Testis (tissue), 3 donors: ENCODE measurements around the gene GP1BB. TPM values are rescaled to one million over a fixed set of nuclear protein-coding genes. Genes with fewer than 3 reads are reported as not detected.

Experiments
- DNase-seq: peaks from one replicate; pipeline ENCODE4 v3.0.0-alpha.2; 2019
- H3K27ac ChIP-seq, 2 donors: fragments of 200-600 bp; sonication (generic); one replicate each; pipeline ENCODE4 v1.5.1; 2019
- H3K27me3 ChIP-seq: fragments of 200-600 bp; sonication (generic); one replicate; pipeline ENCODE4 v1.5.1; 2019
- H3K36me3 ChIP-seq: fragments of 200-600 bp; sonication (generic); one replicate; pipeline ENCODE4 v1.5.1; 2017; ENCODE audit warnings: low read depth; ENCODE audit errors: missing control alignments
- H3K4me1 ChIP-seq: fragments of 200-600 bp; sonication (generic); one replicate; pipeline ENCODE4 v1.5.1; 2019
- H3K4me3 ChIP-seq, 2 donors: fragments of 200-600 bp; sonication (generic); one replicate each; pipeline ENCODE4 v1.5.1; 2017 to 2019
- H3K9me3 ChIP-seq: fragments of 200-600 bp; sonication (generic); one replicate; pipeline ENCODE4 v1.5.1; 2017
- POLR2A ChIP-seq: fragments of 450-650 bp; IDR thresholded peaks from one replicate; pipeline ENCODE4 v1.6.1; 2017; ENCODE audit warnings: antibody characterized with exemption, mild to moderate bottlenecking, moderate library complexity
- WGBS, 2 donors: methylation state at CpG; one replicate each; pipeline ENCODE4 v1.1.5; 2018; 5-methylcytosine and 5-hydroxymethylcytosine counted together
- intact Hi-C: fragments of 100-400 bp; cut with DNase I; formaldehyde crosslinking; loops from one replicate; pipeline ENCODE4 v1.15.1; 2023; ENCODE audit warnings: low total_unique reads
- polyA plus RNA-seq: library from polyadenylated mRNA; stranded (reverse); fragments of 350-450 nt; fragmentation: Illumina TruSeq; extraction: RNeasy Lipid Tissue Mini Kit (QIAGEN cat#74804); gene quantifications from one replicate; pipeline ENCODE4 v1.2.3, GENCODE V29; 2014; ENCODE audit warnings: low read depth, low replicate concordance; ENCODE audit not compliant: insufficient read depth
- total RNA-seq, 2 donors: library from RNA; depleted of rRNA; stranded (reverse); fragments of >200 nt; gene quantifications; one replicate each; pipeline ENCODE4 v1.2.3, GENCODE V29; 2016
- TF ChIP-seq, protein P1 (sequence below), 3 experiments: fragments of 450-650 bp in 2 of 3; fragments of 200-600 bp in 1 of 3; sonication (generic) in 1 of 3; IDR thresholded peaks; one replicate each; pipeline ENCODE4 v1.5.1; 2016 to 2019; ENCODE audit warnings: antibody characterized with exemption in 3 of 3, mild to moderate bottlenecking in 2 of 3, moderate library complexity in 1 of 3

The GP1BB gene
- total and polyA plus RNA-seq, 3 donors from 2014 or later: 28.0 to 65.1 TPM; not detected in 1

DNA sequence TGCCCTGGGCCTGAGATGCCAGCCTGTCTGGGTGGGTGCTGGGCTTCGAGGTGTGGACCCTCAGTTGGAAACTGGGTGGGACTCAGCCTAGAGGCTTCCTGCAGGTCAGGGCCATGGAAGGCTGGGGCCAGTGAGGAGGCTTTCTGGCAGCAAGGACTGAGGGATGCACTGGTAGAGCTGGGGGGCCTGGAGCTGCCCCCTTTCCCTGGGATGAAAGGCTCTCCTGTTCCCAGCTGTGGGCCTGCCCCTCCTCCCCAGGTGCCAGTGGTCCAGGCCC lies 6.6 kb upstream of the GP1BB start:
- no peaks in the 10 kb centered on the region for H3K27me3 ChIP-seq
- H3K36me3 ChIP-seq: no peaks in the 10 kb centered on the region
- no peak for DNase-seq
- intact Hi-C loops: no loop called here
- 100% methylated on average over 1 of the region's 1 CpG; no CpG with 5 or more reads in 1 of the 2 donors for WGBS, 2 donors
- H3K9me3 ChIP-seq: no peaks in the 10 kb centered on the region
- H3K27ac ChIP-seq: no peak overlapping the region
- no peak overlapping the region for H3K4me3 ChIP-seq
- peaks cover 27% of the 10 kb centered on the region for H3K4me1 ChIP-seq
- TF ChIP-seq, protein P1, sequence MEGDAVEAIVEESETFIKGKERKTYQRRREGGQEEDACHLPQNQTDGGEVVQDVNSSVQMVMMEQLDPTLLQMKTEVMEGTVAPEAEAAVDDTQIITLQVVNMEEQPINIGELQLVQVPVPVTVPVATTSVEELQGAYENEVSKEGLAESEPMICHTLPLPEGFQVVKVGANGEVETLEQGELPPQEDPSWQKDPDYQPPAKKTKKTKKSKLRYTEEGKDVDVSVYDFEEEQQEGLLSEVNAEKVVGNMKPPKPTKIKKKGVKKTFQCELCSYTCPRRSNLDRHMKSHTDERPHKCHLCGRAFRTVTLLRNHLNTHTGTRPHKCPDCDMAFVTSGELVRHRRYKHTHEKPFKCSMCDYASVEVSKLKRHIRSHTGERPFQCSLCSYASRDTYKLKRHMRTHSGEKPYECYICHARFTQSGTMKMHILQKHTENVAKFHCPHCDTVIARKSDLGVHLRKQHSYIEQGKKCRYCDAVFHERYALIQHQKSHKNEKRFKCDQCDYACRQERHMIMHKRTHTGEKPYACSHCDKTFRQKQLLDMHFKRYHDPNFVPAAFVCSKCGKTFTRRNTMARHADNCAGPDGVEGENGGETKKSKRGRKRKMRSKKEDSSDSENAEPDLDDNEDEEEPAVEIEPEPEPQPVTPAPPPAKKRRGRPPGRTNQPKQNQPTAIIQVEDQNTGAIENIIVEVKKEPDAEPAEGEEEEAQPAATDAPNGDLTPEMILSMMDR (IDR thresholded peaks at IDR 0.05): no peak
- no peak for TF ChIP-seq POLR2A

DNA sequence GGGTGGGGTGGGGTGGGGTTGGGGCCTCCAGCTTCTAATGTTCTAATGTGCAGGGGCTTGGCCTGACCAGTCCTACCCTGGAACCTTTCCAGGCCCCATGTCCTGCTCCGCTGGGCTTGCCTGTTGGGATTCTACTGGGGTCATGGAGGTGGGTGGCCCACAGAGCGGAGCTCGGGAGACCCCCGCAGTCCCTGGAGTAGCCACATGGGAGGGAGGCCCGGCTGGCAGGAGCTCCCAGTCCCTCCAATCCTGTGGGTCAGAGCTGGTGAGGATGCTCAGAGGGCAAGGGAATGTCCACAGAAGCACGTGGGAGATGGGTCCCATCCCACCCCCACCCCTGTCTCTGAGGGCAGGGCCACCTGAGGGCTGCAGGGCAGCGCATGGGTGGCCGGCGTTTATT lies 6.2 kb upstream of the GP1BB start:
- H3K4me1 ChIP-seq: peaks cover 27% of the 10 kb centered on the region
- H3K36me3 ChIP-seq: no peaks in the 10 kb centered on the region
- H3K9me3 ChIP-seq: no peaks in the 10 kb centered on the region
- intact Hi-C loops: no loop called here
- H3K27me3 ChIP-seq: no peaks in the 10 kb centered on the region
- no peak overlapping the region for H3K27ac ChIP-seq
- WGBS, 2 donors: 40 to 68% methylated on average over 1 to 9 of the region's 9 CpGs
- peak overlapping the region; percentile 67 to 84 for H3K4me3 ChIP-seq
- DNase-seq: no peak
- TF ChIP-seq, protein P1 (IDR thresholded peaks at IDR 0.05): no peak
- TF ChIP-seq POLR2A: no peak

DNA sequence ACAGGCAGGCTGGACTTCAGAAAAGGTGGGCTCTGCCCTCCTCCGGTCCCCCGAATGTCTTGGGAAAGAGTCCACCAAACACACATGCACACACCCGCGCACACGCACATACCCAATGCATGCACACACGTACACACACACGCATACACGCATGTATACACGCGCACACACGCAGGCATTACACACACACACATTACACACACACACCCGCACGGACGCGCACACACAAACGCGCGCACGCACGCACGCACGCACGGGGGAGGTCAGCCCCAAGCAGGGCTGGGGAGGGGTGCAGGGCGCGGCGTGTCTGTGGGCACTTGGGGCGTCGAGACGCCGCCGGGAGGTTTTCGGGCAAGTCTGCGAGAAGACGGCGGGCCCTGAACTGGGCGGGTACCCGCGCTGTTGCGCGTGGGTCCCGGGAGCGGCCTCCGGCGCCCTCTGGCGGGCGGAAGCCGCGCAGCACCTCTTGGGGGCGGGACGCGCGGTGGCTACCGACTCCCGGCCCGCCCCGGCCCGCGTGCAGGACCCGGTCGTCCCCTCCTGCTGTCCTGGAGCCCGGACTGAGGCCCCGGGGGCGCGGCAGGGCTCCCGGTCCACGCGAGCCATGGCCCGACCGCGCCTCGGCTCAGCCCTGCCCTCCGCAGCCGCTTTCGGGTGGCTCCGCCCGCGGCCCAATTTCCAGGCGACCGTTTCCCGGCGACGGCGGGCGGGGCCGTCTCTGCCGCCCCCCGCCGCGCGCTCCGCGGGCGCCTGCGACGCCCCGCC lies 5.5 kb upstream of the GP1BB start:
- WGBS, 2 donors: 3 to 5% methylated on average over 49 to 96 of the region's 96 CpGs
- DNase-seq: peak; percentile 84
- no peaks in the 10 kb centered on the region for H3K36me3 ChIP-seq
- peaks cover 27% of the 10 kb centered on the region for H3K4me1 ChIP-seq
- intact Hi-C loops: no loop called here
- H3K27me3 ChIP-seq: no peaks in the 10 kb centered on the region
- H3K4me3 ChIP-seq: peak overlapping the region; percentile 67 to 84
- H3K27ac ChIP-seq: peak overlapping the region in 1 of 2 donors; percentile 79
- TF ChIP-seq, protein P1 (IDR thresholded peaks at IDR 0.05): peak; percentile 94 to 96 (median 95)
- no peak for TF ChIP-seq POLR2A
- no peaks in the 10 kb centered on the region for H3K9me3 ChIP-seq

DNA sequence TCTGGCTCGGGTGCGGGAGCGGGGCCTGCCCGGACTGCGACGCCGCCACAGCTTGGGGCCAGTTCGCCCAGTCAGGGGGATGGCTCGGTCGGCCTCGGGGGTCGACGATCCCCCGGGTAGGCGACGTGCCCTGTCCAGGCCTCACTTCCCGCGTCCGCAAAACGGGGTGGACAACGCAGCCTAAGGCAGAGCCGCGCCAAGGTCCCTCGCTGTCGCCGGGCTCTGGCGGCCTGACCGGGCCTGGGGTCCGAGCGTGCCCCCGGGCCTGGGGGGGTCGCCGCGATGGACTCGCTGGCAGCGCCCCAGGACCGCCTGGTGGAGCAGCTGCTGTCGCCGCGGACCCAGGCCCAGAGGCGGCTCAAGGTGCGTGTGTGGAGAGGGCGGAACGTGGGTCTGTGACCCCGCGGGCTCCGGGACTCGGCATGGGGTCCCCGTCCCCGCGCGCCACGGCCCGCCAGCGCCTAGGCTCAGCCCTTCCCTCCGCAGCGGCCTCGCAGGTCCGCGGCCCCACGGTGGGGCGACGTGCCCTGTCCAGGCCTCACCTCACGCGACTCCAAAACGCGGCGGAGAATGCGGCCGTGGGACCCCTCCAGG lies 4.8 kb upstream of the GP1BB start:
- TF ChIP-seq, protein P1 (IDR thresholded peaks at IDR 0.05): no peak

More for the DNA sequence above, 4.8 kb upstream of the GP1BB start:
- Histone ChIP-seq H3K4me1 (peaks cover 26% of the 10 kb centered on the region), H3K27me3 (no peaks in the 10 kb centered on the region), H3K4me3 (peak overlapping the region; percentile 67 to 84), H3K9me3 (no peaks in the 10 kb centered on the region), H3K27ac (peak overlapping the region; percentile 79 to 85), H3K36me3 (no peaks in the 10 kb centered on the region)
- 1 to 3% methylated on average over 13 to 31 of the region's 70 CpGs for WGBS, 2 donors
- DNase-seq: no peak
- intact Hi-C loops: no loop called here
